ENCODE measurements around the gene AQP3.
"Not testable (repeated sequence)": the region's sequence is repeated elsewhere in the genome, so short reads cannot be mapped to it uniquely, and the experiment has no call there.

Gene AQP3

GRCh38 chr9:33464045-33464636, 16.7 kb upstream of the AQP3 start:
- no peak for DNase-seq

GRCh38 chr9:33463151-33463550, 15.8 kb upstream of the AQP3 start:
- DNase-seq, result no peak

GRCh38 chr9:33461492-33461891, 14.1 kb upstream of the AQP3 start:
- DNase-seq, result no peak

GRCh38 chr9:33460854-33461253, 13.5 kb upstream of the AQP3 start:
- no peak for DNase-seq

GRCh38 chr9:33459115-33459514, 11.7 kb upstream of the AQP3 start:
- DNase-seq, result no peak

- peak; percentile 73 for DNase-seq
Observed at GRCh38 chr9:33458444-33458843, 11.1 kb upstream of the AQP3 start.

- DNase-seq, result peak; percentile 19
Observed at GRCh38 chr9:33455945-33456344, 8.6 kb upstream of the AQP3 start.

GRCh38 chr9:33455456-33455855, 8.1 kb upstream of the AQP3 start:
- DNase-seq, result not testable (repeated sequence)

GRCh38 chr9:33454661-33455026, 7.3 kb upstream of the AQP3 start:
- DNase-seq, result not testable (repeated sequence)

- DNase-seq, result peak; percentile 14
Observed at GRCh38 chr9:33453999-33454660, 6.7 kb upstream of the AQP3 start.

GRCh38 chr9:33453286-33453860, 6.0 kb upstream of the AQP3 start:
- peak; percentile 28 for DNase-seq

- peak; percentile 72 for DNase-seq
Observed at GRCh38 chr9:33452828-33453271, 5.5 kb upstream of the AQP3 start.

- DNase-seq, result peak; percentile 21
Observed at GRCh38 chr9:33450621-33451146, 3.3 kb upstream of the AQP3 start.

GRCh38 chr9:33449715-33450114, 2.3 kb upstream of the AQP3 start:
- no peak for DNase-seq

- DNase-seq, result peak; percentile 29
Observed at GRCh38 chr9:33447799-33448553, 583 bp upstream of the AQP3 start.

GRCh38 chr9:33446240-33446945, 1.0 kb downstream of the AQP3 start:
- DNase-seq, result peak; percentile 72

GRCh38 chr9:33445389-33446239, 1.8 kb downstream of the AQP3 start:
- no peak for DNase-seq

- DNase-seq, result no peak
Observed at GRCh38 chr9:33443464-33444154, 3.8 kb downstream of the AQP3 start.

GRCh38 chr9:33443047-33443446, 4.3 kb downstream of the AQP3 start:
- DNase-seq, result no peak

- DNase-seq, result no peak
Observed at GRCh38 chr9:33442125-33442524, 5.3 kb downstream of the AQP3 start.

GRCh38 chr9:33440609-33441008, 6.8 kb downstream of the AQP3 start:
- DNase-seq, result no peak

Data from activated CD4-positive, alpha-beta T cell treated with anti-CD3 and anti-CD28 coated beads for 48 hours (primary cell).